D721Med (cell line): ENCODE measurements around the gene POLN.

Experiments used
- DNase-seq: peaks from one replicate; pipeline ENCODE4 v3.0.0; 2011; ENCODE audit warnings: low spot score; ENCODE audit not compliant: insufficient read length
- FAIRE-seq: peaks from 2 replicates; lab custom pipeline; 2011; peaks lifted over from hg19 to GRCh38; lab: Jason Lieb, UNC
- CTCF ChIP-seq: IDR thresholded peaks from 2 replicates; pipeline ENCODE4 v1.5.1; 2012; ENCODE audit warnings: mild to moderate bottlenecking, control low read depth; ENCODE audit not compliant: insufficient read depth; ENCODE audit errors: missing control alignments

The POLN gene

DNA sequence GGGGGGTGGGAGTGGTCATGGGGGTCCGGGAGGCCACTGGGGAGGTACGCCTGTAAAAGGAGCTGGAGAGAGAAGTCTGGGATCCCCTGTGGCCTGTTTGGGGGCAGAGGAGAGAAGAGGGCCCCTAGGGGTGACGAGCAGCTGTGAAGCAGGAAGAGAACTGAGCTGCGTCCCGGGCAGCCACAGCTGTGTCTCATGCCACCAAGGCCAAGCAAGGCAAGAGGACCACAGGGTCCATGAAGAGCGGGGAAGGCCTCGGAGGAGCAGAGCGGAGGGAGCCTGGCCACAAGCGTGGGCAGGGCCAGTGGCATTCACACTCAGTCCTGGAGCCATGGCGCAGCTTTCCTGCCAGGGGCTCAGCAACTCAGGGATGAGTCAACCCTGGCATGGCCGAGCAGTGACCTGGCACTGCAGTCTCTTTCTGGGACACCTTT lies 196.4 kb downstream of the POLN start:
- FAIRE-seq (no peak), DNase-seq (no peak)
- TF ChIP-seq CTCF, result no peak

DNA sequence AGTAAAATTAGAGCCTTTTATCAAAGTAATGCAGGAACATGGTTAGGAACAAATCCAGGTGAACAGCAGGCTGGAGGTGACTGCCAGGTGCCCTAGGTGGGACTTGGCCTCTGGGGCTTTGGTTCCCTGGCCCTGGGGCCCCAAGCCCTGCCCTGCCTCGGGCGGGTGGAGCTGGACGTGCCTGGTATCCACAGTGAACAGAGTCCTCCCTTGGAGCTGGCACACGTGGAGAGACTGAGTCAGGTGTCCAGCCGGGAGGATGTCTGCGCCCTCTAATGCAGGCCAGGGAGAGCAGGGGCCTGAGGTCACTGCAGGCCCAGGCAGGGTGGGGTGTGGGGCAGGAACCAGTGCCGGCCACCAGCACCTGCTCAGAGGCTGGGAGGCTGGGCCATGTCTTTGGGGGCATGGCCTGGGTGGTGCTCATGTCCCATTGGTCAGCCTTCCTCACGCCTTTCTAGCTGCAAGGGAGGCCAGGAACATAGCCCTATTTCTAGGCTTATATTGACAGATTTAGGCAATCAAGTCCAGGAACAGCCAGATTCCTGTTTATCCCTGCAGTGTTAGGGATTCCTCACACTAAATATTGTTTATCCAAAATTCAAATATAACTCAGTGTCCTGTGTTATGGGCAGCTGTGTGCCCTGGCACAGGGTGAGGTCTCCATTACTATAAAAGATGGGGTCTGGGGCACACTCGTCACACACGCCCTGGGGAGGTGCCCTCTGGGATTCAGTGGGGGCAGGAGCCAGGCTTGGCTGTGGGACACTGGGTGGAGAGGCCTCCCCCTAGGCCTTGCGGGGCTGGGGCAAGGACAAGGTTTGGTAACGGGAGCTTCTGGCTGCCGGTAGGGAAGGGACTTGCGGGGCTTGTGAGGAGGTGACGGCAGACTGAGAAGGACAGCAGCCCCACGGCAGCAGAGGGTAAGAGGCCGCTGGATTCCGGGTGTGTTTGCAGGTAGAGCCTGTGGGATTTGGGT lies 197.1 kb downstream of the POLN start:
- FAIRE-seq (no peak), DNase-seq (no peak)
- TF ChIP-seq CTCF, result no peak

DNA sequence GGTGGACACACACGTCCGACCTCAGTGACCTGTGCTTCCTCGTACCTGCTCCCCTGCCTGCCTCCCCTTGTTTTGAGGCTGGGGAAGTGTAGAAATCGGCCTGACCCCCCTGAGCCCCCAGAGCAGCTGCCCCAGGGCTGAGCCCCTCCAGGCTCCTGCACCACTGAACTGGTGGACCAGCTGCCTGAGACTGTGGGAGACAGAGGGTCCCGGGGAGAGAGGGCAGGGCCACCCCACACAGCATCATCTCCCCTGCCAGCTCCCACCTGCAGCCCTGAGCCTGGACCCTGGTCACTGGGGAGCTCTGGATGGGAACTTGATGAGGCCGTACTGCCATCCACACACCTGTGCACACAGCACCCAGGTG lies 197.8 kb downstream of the POLN start:
- FAIRE-seq (no peak), DNase-seq (no peak)
- TF ChIP-seq CTCF, result no peak

DNA sequence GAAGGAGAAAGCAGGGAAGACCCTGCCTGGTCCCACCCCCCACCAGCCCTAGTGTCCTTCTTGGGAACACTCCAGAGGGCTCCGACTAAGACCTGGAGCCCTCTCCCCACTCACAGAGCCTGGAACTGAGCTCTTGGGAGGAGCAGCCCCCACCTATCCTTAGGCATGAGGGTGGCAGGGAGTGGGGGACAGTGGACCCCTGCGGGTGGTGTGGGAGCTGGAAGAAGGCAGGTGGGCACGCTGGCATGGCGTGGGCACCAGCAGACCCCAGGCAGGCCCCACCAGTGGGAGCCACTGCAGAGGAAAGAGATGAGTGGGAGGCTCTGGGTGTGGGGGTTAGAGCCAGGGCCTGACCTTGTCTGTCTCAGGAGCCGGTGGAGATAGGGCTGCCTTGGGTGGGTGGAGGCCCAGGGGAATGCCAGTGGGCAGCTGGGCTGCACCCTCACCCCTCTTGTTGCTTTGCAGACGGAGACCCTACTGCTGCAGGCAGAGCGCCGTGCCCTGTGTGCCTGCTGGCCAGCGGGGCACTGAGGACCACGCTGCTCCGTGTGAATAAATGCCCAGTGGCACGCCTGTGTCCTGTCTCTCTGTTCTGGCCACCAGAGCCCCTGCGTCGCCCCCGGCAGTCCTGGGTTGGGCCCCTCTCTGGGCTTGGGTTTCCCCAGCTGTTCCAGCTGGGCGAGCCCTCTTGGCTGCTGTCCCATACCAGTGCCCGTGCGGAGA lies 198.4 kb downstream of the POLN start:
- DNase-seq (no peak), FAIRE-seq (no peak)
- TF ChIP-seq CTCF, result no peak

- DNase-seq (no peak), FAIRE-seq (no peak)
- no peak for TF ChIP-seq CTCF
These were observed 198.9 kb downstream of the POLN start for GRCh38 chr4:2042947-2043395.

DNA sequence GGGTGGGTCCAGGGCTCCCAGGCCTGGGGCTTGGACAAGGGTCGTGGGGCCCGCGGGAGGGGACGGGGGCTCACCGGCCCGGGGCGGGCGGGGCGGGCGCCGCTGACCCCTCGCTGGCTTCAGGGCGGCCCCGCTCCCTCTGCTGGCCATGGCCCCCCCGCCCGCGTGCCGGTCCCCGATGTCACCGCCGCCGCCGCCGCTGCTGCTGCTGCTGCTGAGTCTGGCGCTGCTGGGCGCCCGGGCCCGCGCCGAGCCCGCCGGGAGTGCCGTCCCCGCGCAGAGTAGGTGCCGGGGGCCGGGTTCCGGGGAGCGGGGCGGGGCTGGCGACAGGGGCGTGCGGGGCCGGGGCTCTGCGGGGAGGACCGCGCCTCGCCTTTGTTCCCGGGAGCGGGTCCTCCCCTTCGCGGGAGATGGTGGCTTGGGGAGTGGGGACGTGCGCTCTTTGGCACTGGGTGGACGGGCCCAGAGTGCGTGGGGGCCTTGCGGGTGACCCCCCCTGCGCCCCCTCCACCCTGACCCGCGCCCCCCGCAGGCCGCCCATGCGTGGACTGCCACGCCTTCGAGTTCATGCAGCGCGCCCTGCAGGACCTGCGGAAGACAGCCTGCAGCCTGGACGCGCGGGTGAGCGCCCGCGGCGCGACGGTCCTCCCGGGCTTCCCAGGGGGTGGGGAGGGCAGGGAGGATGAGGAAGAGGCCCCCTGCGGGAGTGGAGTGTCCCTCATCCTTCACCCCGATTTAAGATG lies 199.5 kb downstream of the POLN start:
- no peak for TF ChIP-seq CTCF
- DNase-seq (no peak), FAIRE-seq (no peak)
